Lung (tissue), 12 donors: ENCODE measurements around the gene TMEM59L. TPM values are rescaled to one million over a fixed set of nuclear protein-coding genes. Genes with fewer than 3 reads are reported as not detected.
A peak's percentile ranks its signal among the peaks of the same experiment; 100 is the strongest.

Experiments
- ATAC-seq: fragments of 200-7000 bp; cut with Tn5 transposase; one replicate; pipeline ENCODE4 v1.9.1; 2020; ENCODE audit warnings: moderate number of reproducible peaks; ENCODE audit not compliant: insufficient read depth, low FRiP score
- DNase-seq, 3 donors: peaks; one replicate each; pipeline ENCODE4 v3.0.0-alpha.2; 2013 to 2017
- H3K27ac ChIP-seq, 2 donors: one replicate each; pipeline ENCODE4 v1.5.1; 2013; ENCODE audit warnings: mild to moderate bottlenecking in 2 of 2, moderate library complexity in 2 of 2, control low read depth in 1 of 2, inconsistent platforms in 1 of 2, low read depth in 1 of 2, low read length in 1 of 2
- H3K27me3 ChIP-seq, 3 donors: one replicate each; pipeline ENCODE4 v1.5.1; 2013; ENCODE audit warnings: low read length in 2 of 3; ENCODE audit not compliant: control insufficient read depth in 3 of 3, insufficient read depth in 3 of 3
- H3K36me3 ChIP-seq, 4 donors: one replicate each; pipeline ENCODE4 v1.5.1; 2013; ENCODE audit warnings: low read length in 4 of 4, mild to moderate bottlenecking in 1 of 4, moderate library complexity in 1 of 4; ENCODE audit not compliant: control insufficient read depth in 4 of 4, insufficient read depth in 4 of 4
- H3K4me1 ChIP-seq, 5 donors: one replicate each; pipeline ENCODE4 v1.5.1; 2013; ENCODE audit warnings: low read length in 5 of 5, mild to moderate bottlenecking in 2 of 5, moderate library complexity in 1 of 5; ENCODE audit not compliant: control insufficient read depth in 5 of 5, insufficient read depth in 5 of 5
- H3K4me3 ChIP-seq: one replicate; pipeline ENCODE4 v1.5.1; 2013; ENCODE audit warnings: mild to moderate bottlenecking, control low read depth, moderate library complexity
- H3K9ac ChIP-seq, 2 donors: one replicate each; pipeline ENCODE4 v1.5.1; 2013; ENCODE audit warnings: low read length in 2 of 2, control low read depth in 1 of 2; ENCODE audit not compliant: insufficient read depth in 1 of 2
- H3K9me3 ChIP-seq, 4 donors: one replicate each; pipeline ENCODE4 v1.5.1; 2013; ENCODE audit warnings: low read length in 3 of 4, mild to moderate bottlenecking in 1 of 4, moderate library complexity in 1 of 4; ENCODE audit not compliant: control insufficient read depth in 4 of 4, insufficient read depth in 3 of 4
- WGBS, 2 donors: extraction: QIAGEN DNeasy Blood & Tissue Kit; methylation state at CpG; one replicate each; pipeline ENCODE4 v1.1.7; 2013; 5-methylcytosine and 5-hydroxymethylcytosine counted together
- polyA plus RNA-seq, 2 donors: library from polyadenylated mRNA; stranded (reverse); fragments of 200-250 nt; gene quantifications; one replicate each; pipeline ENCODE4 v1.2.1, GENCODE V29; 2013
- total RNA-seq, 2 donors: library from RNA; depleted of rRNA in 1 of 2; stranded (reverse); fragments of >200 nt in 1 of 2; gene quantifications; one replicate each; pipeline ENCODE4 v1.2.1, GENCODE V29; 2014 to 2021
- TF ChIP-seq, protein P1 (sequence below): IDR thresholded peaks from 2 replicates; pipeline ENCODE4 v1.5.1; 2012; ENCODE audit warnings: mild to moderate bottlenecking; ENCODE audit errors: control extremely low read depth, extremely low read depth
- donor health status: control.
- donor health status: control.
- donor health status: Bipolar disorder and iron deficiency.
- donor health status: healthy.
- donor health status: DM: yes; HTN: yes; CAD: no.

TMEM59L gene
- total and polyA plus RNA-seq, 4 donors = 0.49 to 2.8 (median 1.4) TPM

DNA sequence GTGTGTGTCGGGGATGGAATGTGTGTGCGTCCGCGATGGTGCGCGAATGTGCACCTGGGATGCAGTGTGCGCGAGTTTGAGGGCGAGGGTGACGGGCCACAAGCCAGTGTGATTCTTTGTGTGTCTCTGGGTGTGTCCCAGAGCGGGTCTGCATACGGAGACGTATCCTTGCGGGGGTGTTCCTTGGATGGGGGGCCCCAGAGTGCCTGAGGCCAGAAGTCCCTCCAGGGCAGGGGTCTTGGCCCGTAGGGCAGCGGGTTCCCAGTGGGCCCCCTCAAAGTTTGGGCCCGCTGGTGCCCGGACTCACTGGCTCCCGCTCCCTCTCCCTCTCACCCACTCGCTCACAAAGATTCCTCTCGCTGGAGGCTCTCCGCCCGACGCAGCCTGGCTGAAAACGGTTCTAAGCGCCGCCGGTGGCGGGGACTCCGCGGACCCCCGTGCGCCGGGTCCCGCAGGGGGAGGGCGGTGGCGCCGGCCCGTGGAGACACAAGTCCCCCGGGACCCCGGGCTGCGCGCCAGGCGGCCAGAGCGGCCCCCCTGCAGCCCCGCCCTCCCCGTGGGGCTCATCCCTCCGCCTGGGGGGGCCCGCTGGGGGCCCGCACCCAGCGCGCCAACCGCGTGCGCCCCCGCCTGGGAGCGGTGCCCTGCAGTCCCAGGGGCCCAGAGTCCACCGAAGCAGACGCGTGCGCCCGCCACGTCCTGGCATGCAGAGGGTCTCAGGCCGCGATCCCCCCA, 7.0 kb upstream of the TMEM59L start:
- Histone ChIP-seq H3K27ac (no peak overlapping the region), H3K36me3 (no peaks in the 10 kb centered on the region), H3K9me3 (peaks cover 0 to 4% (median 0%) of the 10 kb centered on the region in 4 donors), H3K9ac (no peak overlapping the region), H3K4me3 (no peak overlapping the region), H3K4me1 (peaks cover 0 to 17% (median 2%) of the 10 kb centered on the region in 5 donors), H3K27me3 (peaks cover 0 to 47% (median 39%) of the 10 kb centered on the region in 3 donors)
- DNase-seq (peak in 1 of 3 donors; percentile 16), ATAC-seq (no peak)
- TF ChIP-seq, protein P1, sequence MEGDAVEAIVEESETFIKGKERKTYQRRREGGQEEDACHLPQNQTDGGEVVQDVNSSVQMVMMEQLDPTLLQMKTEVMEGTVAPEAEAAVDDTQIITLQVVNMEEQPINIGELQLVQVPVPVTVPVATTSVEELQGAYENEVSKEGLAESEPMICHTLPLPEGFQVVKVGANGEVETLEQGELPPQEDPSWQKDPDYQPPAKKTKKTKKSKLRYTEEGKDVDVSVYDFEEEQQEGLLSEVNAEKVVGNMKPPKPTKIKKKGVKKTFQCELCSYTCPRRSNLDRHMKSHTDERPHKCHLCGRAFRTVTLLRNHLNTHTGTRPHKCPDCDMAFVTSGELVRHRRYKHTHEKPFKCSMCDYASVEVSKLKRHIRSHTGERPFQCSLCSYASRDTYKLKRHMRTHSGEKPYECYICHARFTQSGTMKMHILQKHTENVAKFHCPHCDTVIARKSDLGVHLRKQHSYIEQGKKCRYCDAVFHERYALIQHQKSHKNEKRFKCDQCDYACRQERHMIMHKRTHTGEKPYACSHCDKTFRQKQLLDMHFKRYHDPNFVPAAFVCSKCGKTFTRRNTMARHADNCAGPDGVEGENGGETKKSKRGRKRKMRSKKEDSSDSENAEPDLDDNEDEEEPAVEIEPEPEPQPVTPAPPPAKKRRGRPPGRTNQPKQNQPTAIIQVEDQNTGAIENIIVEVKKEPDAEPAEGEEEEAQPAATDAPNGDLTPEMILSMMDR = no peak
- 3 to 4% methylated on average over 63 to 65 of the region's 65 CpGs for WGBS, 2 donors

DNA sequence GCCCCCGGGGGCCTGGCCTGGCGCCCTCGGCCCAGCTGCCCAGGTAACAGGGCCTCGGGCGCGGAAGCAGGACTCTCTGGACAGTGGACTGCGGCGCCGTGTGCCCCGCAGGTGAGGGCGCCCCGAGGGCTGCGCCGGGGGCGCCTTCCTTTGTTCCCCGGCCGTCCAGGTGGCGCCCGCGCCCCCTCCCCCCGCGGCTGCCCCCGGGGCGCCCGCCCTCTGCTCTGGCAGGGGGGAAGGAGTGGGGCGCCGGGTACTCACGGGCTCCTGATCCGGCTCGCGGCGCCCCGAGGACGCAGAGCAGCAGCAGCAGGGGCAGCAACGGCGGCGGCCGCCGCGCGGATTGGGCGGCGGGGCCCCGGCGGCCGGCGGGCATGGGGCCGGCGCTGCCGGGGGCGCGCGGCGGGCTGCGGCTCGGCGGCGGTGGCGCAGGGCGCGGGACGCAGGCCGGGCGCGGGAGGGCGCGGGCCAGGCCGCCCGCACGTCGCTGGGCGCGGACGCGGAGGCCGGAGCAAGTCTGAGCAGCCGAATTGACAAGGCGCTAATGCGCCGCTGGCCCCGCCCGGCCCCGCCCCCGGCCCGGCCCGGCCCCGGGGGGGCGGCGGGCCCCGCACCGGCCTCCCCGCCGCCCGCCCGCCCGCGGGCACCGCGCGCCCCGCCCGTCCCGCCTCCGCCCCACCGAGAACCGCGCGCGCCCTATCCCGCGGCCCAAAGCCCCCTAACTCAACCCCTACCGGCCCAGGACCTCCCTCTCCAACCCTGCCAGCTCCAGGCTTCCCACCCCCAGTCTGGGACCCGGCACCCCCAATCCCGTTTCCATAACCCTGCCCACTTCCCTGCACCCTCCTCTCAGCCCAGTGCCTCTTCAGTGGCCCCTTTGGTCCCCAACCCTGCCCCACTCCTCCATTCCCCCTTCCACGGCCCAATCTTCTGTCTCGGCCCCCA, 6.1 kb upstream of the TMEM59L start, which contains the start of gene CRLF1:
CRLF1 (minus strand) TSS at position 519 of the 945 bp plus-strand sequence; CDS start at position 376, 143 bp downstream.
- no peaks in the 10 kb centered on the region for H3K36me3 ChIP-seq
- DNase-seq = peak; percentile 46 to 79 (median 71)
- H3K27ac ChIP-seq = no peak within 1 kb of the TSS
- TF ChIP-seq, protein P1 = no peak
- no peak within 1 kb of the TSS for H3K4me3 ChIP-seq
- ATAC-seq = no peak
- 1% methylated on average over 34 to 115 of the region's 116 CpGs for WGBS, 2 donors
- peaks cover 0 to 4% (median 0%) of the 10 kb centered on the region in 4 donors for H3K9me3 ChIP-seq
- peaks cover 0 to 52% (median 45%) of the 10 kb centered on the region in 3 donors for H3K27me3 ChIP-seq
- peaks cover 0 to 22% (median 2%) of the 10 kb centered on the region in 5 donors for H3K4me1 ChIP-seq
- H3K9ac ChIP-seq = no peak within 1 kb of the TSS

DNA sequence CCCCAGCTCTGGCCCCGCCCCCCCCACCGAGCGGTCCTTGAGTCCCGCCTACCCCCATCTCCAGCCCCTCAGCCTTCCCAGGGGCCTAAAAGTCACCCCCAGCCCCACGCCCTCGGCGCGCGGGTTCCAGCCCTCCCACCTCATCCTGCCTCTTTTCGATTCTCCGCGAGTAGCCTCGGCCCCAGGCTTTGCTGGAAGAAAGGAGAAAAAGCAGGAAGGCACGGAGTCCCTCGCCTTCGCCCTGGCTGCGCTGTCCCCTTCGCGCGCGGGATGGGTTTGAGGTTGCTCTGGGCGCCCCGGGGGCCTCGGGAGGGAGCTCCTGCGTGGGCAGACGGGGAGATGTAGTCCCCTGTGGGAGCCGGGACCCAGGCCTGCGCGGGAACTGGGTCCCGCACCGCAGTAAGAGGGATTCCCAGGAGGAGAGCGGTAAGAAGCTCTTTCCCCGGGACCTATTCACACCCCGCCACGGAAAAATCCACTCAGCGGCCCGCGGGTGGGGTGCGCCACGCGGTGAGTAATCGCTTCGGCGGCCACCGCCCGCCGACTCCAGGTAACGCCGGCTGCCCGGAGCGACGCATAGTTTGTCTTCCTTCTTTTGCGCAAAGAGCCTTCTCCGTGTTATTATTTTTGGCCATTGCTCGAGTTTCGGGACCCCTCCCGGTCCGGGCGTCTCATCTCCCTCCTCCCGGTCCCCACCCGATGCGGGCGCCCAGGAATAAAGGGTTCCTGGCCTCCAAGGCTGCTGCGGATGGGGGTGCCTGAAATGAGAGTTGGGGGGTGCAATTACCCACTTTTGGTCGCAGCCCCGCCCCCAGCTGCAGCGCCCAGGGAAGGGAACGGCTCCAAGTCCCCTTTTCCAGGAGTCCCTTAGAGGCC, 5.2 kb upstream of the TMEM59L start:
- Histone ChIP-seq H3K36me3 (no peaks in the 10 kb centered on the region), H3K4me1 (peaks cover 0 to 27% (median 10%) of the 10 kb centered on the region in 5 donors), H3K4me3 (no peak overlapping the region), H3K27ac (no peak overlapping the region), H3K27me3 (peaks cover 0 to 60% (median 51%) of the 10 kb centered on the region in 3 donors), H3K9ac (no peak overlapping the region), H3K9me3 (peaks cover 0 to 4% (median 0%) of the 10 kb centered on the region in 4 donors)
- ATAC-seq (no peak), DNase-seq (no peak)
- 1 to 2% methylated on average over 67 to 68 of the region's 68 CpGs for WGBS, 2 donors
- TF ChIP-seq, protein P1 = no peak
